ENCODE measurements around the gene TPBG.
A peak's percentile ranks its signal among the peaks of the same experiment; 100 is the strongest.
"Not testable (repeated sequence)": the region's sequence is repeated elsewhere in the genome, so short reads cannot be mapped to it uniquely, and the experiment has no call there.

TPBG gene

DNA sequence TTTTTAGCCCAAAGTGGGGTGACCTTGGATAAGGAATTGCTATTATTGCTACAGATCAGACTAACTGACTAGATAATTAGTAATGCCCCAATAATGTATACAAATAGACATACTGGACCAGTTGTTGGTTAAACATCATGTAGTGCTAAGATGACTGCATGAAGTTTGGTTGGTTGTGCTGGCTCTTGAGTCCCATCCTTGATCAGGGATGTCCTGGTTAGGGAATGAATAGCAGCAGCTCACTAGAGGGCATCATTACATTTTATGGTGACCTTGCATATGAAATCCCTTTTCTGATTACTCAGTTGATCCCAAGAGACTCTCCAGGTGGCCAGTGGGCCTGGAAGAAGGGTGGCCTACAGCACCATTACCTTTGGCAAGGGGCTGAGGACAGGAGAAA lies 10.9 kb downstream of the TPBG start:
- DNase-seq (ENCODE audit: low read depth in 2 of 2) = no peak

- no peak for DNase-seq (ENCODE audit: low read depth in 2 of 2)
Measured at GRCh38 chr6:82376636-82377035, 13.0 kb downstream of the TPBG start.

GRCh38 chr6:82380566-82381185 lies 17.1 kb downstream of the TPBG start:
- DNase-seq (ENCODE audit: low read depth in 2 of 2) = no peak

DNA sequence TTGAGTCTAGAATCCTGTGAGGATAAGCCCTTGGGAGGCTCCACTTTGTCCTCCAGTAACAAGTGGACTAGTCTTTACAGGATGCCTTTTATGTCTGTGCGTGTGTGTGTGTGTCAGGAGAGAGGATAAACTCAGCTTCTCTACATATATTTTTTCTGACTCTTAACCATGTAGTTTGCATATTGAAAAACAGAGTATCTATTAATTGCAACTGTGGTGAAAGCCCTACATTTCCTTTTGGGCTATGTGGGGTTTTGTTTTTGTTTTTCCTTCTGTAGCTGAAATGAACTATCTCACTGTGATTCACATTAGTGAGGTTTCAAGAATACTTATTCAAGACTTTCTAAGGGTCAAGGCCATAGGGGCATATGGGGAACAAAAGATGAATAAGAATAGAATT lies 17.7 kb downstream of the TPBG start:
- no peak for DNase-seq (ENCODE audit: low read depth in 2 of 2)

- DNase-seq (ENCODE audit: low read depth in 2 of 2) = no peak
Measured at GRCh38 chr6:82385102-82385501, 21.5 kb downstream of the TPBG start.

DNA sequence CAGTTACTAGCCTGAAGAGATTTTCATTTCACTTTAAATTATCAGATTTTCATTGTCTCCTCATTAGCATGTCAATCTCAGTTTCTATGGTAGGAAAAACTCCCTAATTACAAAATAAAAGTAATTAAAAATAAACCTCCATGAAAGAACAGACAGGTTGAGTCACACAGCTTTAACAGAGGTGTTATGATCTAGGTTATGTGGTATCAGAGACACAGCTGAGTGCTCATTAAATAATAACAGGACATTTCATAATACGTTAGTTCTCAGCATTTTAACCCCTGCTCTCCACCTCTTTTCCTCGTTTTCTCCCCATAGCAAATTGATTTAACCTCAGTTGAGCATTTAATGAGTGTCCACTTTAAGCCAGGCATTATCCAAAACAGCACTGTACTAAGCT lies 21.9 kb downstream of the TPBG start:
- DNase-seq (ENCODE audit: low read depth in 2 of 2) = no peak

DNA sequence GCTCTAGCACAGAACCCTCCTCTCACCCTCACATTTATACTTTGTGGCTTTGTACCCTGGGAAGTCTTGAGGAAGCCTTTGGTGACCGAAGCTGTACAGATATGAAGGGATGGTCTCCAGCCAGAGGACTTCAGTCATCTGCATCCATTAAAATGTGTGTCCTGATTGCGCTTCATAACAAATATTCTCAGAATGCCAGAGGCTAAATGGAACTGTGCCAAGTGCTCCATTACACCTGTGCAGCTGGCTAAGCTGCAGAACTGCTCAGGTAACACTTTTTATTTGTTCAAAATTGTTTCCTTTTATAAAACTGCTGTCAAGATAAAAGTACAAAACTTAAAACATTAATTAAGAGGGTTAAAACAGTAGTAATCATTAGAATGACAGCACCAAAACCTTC lies 22.3 kb downstream of the TPBG start:
- DNase-seq (ENCODE audit: low read depth in 2 of 2) = no peak

GRCh38 chr6:82394770-82395169 lies 31.2 kb downstream of the TPBG start:
- not testable (repeated sequence) for DNase-seq (ENCODE audit: low read depth in 2 of 2)

DNA sequence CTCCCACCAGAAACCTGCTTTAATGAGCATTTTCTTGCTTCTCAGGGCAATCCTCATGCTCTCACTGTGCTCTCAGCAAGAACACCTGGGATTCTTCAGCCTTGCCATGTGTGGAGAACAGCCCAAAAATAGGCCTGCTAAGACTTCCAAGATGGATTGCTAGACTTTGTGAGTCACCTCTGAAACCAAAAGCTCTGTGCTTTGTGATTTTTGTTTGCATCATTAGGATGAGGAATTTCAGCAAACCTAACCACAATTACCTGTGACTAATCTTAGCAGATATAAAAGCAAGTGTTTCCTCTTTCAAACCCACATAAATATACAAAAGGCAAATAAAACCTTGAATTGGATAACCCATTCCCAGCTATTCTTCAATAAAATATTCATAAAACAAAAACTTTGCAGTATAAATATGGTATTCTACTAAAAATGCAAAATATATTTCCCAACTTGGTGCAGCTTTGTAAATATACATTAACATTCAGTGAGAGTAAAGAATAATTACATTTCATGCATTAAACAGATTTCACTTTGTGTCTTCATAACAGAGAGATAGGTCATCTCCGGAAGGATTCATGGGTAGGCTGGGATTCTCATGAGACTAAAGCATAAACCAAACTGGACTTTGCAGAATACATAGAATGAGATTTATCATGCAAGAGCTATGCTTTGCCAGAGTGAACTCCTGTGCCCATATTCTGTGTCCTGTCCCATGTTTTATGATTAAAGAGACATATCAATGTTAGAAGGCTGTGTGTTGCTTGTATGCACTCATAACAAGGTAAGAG lies 33.5 kb downstream of the TPBG start:
- peak; percentile 85 for DNase-seq (ENCODE audit: low read depth in 2 of 2)

- peak in 1 of 2 experiments; percentile 20 for DNase-seq (ENCODE audit: low read depth in 2 of 2)
Measured at GRCh38 chr6:82397962-82398692, 34.5 kb downstream of the TPBG start.

DNA sequence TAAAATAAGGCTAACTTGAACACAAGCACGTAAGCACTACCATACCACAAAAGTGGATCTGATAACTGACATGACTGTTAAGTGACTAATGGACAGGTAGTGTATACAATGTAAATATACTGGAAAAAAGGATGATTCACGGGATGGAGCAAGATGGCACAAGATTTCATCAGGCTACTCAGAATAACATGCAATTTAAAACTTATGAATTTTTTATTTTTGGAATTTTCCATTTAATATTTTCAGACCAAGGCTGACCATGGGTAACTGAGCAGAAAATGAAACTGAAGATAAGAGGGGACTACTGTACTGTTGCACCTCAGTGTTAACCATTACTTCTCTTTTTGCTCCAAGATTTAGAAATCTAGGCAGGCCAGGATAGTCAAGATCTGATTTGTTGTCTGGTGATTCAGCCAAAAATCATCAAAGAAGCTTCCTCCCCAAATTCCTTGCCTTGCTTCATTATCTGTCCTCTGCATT lies 45.4 kb downstream of the TPBG start:
- DNase-seq (ENCODE audit: low read depth in 2 of 2) = peak; percentile 42 to 45

GRCh38 chr6:82410151-82410648 lies 46.6 kb downstream of the TPBG start:
- DNase-seq (ENCODE audit: low read depth in 2 of 2) = peak in 1 of 2 experiments; percentile 29

GRCh38 chr6:82413868-82414267 lies 50.3 kb downstream of the TPBG start:
- DNase-seq (ENCODE audit: low read depth in 2 of 2) = no peak

- no peak for DNase-seq (ENCODE audit: low read depth in 2 of 2)
Measured at GRCh38 chr6:82415820-82416219, 52.2 kb downstream of the TPBG start.

- no peak for DNase-seq (ENCODE audit: low read depth in 2 of 2)
Measured at GRCh38 chr6:82416346-82416745, 52.7 kb downstream of the TPBG start.
